ENCODE data around the gene ZNF212.

ZNF212 gene

GRCh38 chr7:149205690-149206381 is 33.6 kb upstream of the ZNF212 start:
- H3K36me3 Mint-ChIP-seq (ENCODE audit: low read depth): peaks cover 83% of the 10 kb centered on the region
- no peak overlapping the region for H3K4me3 Mint-ChIP-seq
- TF ChIP-seq, protein P1, sequence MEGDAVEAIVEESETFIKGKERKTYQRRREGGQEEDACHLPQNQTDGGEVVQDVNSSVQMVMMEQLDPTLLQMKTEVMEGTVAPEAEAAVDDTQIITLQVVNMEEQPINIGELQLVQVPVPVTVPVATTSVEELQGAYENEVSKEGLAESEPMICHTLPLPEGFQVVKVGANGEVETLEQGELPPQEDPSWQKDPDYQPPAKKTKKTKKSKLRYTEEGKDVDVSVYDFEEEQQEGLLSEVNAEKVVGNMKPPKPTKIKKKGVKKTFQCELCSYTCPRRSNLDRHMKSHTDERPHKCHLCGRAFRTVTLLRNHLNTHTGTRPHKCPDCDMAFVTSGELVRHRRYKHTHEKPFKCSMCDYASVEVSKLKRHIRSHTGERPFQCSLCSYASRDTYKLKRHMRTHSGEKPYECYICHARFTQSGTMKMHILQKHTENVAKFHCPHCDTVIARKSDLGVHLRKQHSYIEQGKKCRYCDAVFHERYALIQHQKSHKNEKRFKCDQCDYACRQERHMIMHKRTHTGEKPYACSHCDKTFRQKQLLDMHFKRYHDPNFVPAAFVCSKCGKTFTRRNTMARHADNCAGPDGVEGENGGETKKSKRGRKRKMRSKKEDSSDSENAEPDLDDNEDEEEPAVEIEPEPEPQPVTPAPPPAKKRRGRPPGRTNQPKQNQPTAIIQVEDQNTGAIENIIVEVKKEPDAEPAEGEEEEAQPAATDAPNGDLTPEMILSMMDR (IDR thresholded peaks at IDR 0.05; ENCODE audit: unreplicated experiment in 3 of 3): no peak
- peak overlapping the region in 1 of 3 experiments; percentile 3 for H3K27ac Mint-ChIP-seq
- no peaks in the 10 kb centered on the region for H3K9me3 Mint-ChIP-seq
- H3K4me1 Mint-ChIP-seq: no peaks in the 10 kb centered on the region
- no peaks in the 10 kb centered on the region for H3K27me3 Mint-ChIP-seq (ENCODE audit: low read depth)

GRCh38 chr7:149207324-149208035 is 32.0 kb upstream of the ZNF212 start:
- H3K27me3 Mint-ChIP-seq (ENCODE audit: low read depth): no peaks in the 10 kb centered on the region
- peaks cover 79% of the 10 kb centered on the region for H3K36me3 Mint-ChIP-seq (ENCODE audit: low read depth)
- no peaks in the 10 kb centered on the region for H3K9me3 Mint-ChIP-seq
- H3K4me1 Mint-ChIP-seq: no peaks in the 10 kb centered on the region
- H3K27ac Mint-ChIP-seq: no peak overlapping the region
- no peak overlapping the region for H3K4me3 Mint-ChIP-seq
- TF ChIP-seq, protein P1 (IDR thresholded peaks at IDR 0.05; ENCODE audit: unreplicated experiment in 3 of 3): no peak

DNA sequence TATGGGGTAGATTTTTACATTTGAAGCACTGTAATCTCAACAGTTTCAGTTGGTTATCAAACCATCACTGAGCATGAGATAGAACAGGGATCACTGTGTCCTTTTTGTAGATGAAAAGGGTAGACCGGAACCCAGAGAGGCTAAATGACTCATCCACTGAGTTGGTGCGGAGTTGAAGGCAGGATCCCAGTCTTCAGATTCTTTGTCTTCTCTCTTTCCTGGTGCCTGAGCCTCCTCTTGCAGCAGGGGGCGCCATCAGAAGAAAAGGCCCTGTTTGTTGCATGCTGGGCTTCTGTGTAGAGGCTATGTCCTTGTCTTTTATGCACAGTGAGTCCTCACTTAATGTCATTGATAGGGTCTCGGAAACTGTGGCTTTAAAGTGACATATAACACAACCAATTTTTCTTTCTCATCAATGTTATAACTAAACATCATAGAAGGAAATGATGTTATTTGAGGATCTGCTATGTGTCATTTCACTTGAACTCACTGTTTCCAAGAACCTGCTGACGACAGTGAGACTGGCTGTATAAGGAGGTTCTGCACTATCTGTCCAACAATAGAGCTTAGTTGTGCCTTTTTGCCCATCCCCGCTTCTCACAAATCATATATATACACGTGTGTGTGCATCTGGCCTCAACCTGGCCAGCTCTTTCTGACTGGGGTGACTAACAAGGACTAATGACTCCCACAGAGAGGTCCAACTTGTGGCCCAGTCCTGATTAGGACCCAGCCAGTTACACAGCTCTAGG is 29.8 kb upstream of the ZNF212 start:
- Mint-ChIP-seq H3K27ac (no peak overlapping the region), H3K9me3 (no peaks in the 10 kb centered on the region), H3K36me3 (ENCODE audit: low read depth) (peaks cover 71% of the 10 kb centered on the region), H3K4me3 (no peak overlapping the region), H3K27me3 (ENCODE audit: low read depth) (no peaks in the 10 kb centered on the region), H3K4me1 (no peaks in the 10 kb centered on the region)
- TF ChIP-seq, protein P1 (IDR thresholded peaks at IDR 0.05; ENCODE audit: unreplicated experiment in 3 of 3): peak; percentile 33 to 47 (median 38)

DNA sequence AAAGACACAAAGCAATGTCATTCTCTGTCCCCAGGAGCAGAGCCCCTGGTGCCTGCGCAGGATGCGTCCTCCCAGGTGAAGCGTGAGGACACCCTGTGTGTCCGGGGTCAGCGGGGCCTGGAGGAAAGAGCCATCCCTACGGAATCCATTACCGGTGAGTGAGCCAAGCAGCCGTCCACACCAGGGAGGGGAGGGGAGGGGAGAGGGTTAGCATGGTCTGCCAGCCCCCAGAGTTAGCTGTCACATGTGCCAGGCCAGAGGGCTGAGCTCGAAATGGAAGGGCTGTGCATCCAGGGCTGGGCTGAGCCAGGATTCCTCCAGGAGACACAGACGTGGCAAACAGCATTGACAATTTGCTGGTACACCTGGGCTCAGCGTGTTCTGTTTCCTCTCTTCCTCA is 28.9 kb upstream of the ZNF212 start:
- Mint-ChIP-seq H3K27ac (no peak overlapping the region), H3K4me3 (no peak overlapping the region), H3K27me3 (ENCODE audit: low read depth) (no peaks in the 10 kb centered on the region), H3K36me3 (ENCODE audit: low read depth) (peaks cover 72% of the 10 kb centered on the region), H3K4me1 (no peaks in the 10 kb centered on the region), H3K9me3 (no peaks in the 10 kb centered on the region)
- TF ChIP-seq, protein P1 (IDR thresholded peaks at IDR 0.05; ENCODE audit: unreplicated experiment in 3 of 3): no peak

DNA sequence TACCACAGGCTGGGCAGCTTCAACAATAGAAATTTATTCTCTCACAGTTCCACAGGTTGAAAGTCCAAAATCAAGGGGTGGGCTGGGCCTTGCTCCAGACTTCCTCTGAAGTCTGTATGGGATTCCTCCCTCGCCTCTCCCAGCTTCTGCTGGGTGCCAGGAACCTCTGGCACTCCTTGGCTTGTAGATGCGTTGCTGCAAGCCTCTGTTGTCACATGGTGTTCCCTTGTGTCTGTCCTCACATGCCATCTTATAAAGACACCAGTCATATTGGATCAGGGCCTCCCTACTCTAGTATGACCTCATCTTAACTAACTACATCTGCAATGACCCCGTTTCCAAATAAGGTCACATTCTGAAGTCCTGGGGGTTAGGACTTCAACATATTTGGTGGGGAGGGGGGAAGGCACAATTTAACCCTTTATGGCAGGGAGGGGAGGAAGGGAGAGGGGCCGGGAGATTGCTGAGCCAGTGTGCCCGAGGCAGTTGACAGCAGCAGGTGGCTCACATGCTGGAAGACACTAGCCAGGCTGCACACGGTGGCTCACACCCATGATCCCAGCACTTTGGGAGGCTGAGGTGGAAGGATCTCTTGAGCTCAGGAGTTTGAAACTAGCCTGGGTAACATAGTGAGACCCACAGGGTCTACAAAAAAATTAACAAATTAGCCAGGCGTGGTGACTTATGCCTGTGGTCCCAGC is 25.3 kb upstream of the ZNF212 start:
- Mint-ChIP-seq H3K27me3 (ENCODE audit: low read depth) (no peaks in the 10 kb centered on the region), H3K27ac (no peak overlapping the region), H3K9me3 (no peaks in the 10 kb centered on the region), H3K4me1 (no peaks in the 10 kb centered on the region), H3K4me3 (no peak overlapping the region), H3K36me3 (ENCODE audit: low read depth) (peaks cover 71% of the 10 kb centered on the region)
- TF ChIP-seq, protein P1 (IDR thresholded peaks at IDR 0.05; ENCODE audit: unreplicated experiment in 3 of 3): no peak

Data from nephron (organoid).